ENCODE measurements around the gene XCR1.
"Not testable (repeated sequence)": the region's sequence is repeated elsewhere in the genome, so short reads cannot be mapped to it uniquely, and the experiment has no call there.

The XCR1 gene

GRCh38 chr3:46038916-46039315, 11.6 kb upstream of the XCR1 start:
- DNase-seq = no peak

- DNase-seq = not testable (repeated sequence)
Observed at GRCh38 chr3:46038071-46038470, 10.8 kb upstream of the XCR1 start.

GRCh38 chr3:46036191-46036590, 8.9 kb upstream of the XCR1 start:
- DNase-seq = no peak

GRCh38 chr3:46031747-46032146, 4.5 kb upstream of the XCR1 start:
- DNase-seq = no peak

GRCh38 chr3:46031269-46031668, 4.0 kb upstream of the XCR1 start:
- DNase-seq = no peak

GRCh38 chr3:46030626-46031025, 3.3 kb upstream of the XCR1 start:
- no peak for DNase-seq

GRCh38 chr3:46029953-46030543, 2.8 kb upstream of the XCR1 start:
- DNase-seq = no peak

GRCh38 chr3:46027736-46028397, 584 bp upstream of the XCR1 start:
- DNase-seq = no peak

GRCh38 chr3:46025139-46025538, 2.1 kb downstream of the XCR1 start:
- no peak for DNase-seq

- no peak for DNase-seq
Observed at GRCh38 chr3:46024131-46024530, 3.2 kb downstream of the XCR1 start.

GRCh38 chr3:46022909-46023785, 4.1 kb downstream of the XCR1 start:
- no peak for DNase-seq

- no peak for DNase-seq
Observed at GRCh38 chr3:46021516-46021915, 5.8 kb downstream of the XCR1 start.

- no peak for DNase-seq
Observed at GRCh38 chr3:46020766-46021510, 6.3 kb downstream of the XCR1 start.

- no peak for DNase-seq
Observed at GRCh38 chr3:46019707-46020106, 7.6 kb downstream of the XCR1 start.

- DNase-seq = no peak
Observed at GRCh38 chr3:46017720-46018119, 9.6 kb downstream of the XCR1 start.

GRCh38 chr3:46013316-46014094, 13.8 kb downstream of the XCR1 start:
- no peak for DNase-seq

- no peak for DNase-seq
Observed at GRCh38 chr3:46012246-46012645, 15.0 kb downstream of the XCR1 start.

- DNase-seq = no peak
Observed at GRCh38 chr3:46010519-46011113, 16.7 kb downstream of the XCR1 start.

GRCh38 chr3:46008058-46008457, 19.2 kb downstream of the XCR1 start:
- DNase-seq = no peak

- DNase-seq = no peak
Observed at GRCh38 chr3:46007280-46007679, 20.0 kb downstream of the XCR1 start.

GRCh38 chr3:46006238-46007032, 20.8 kb downstream of the XCR1 start:
- DNase-seq = no peak
